ENCODE results near the gene JUNB.

JUNB gene

DNA sequence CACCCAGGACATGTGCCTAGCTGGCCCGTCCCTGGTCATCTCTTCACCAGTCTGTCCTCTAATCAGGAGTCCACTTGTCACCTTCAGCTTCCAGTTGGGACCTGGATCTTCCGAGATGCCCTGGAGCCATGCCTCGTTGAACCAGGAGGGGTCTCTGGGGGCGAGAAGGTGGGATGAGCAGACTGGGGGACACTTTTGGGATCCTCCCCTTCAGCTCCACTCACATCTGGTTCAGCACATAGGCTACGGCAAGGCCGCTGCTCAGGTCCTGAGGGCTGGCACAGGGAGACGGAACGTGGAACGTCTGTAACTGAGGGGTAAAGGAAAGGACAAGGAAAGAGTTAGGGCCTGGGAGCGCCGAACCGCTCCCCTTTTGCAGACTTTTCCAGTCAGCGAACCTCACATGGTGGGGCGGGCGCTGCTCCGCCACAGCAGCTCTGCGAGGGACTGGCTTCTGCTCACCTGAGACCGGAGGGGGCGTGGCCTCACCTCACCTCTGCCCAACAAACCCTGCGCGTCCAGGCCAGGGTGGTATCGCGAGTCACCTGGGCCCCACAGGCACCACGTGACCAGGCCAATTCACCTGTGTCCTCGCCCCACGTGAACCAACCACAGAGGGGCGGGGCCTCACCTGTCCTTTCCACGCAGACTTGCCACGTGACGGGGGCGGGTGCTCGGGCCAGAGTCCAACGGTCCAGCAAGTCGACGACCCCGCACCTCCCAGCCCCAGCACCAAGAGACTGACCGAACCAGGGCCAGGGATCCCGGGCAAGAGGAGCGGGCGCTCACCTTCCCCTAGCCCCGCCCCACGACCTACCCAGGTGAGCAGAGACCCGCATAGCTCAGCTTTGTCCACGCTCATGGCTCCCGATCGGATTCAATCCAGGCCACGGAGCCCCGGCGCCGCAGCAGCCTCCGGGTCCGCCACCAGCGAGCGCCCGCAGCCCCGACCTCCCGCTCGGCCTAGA is 16.4 kb upstream of the JUNB start, which contains the start of gene HOOK2:
HOOK2 (minus strand) TSS at position 965 of the 968 bp plus-strand sequence; CDS start at position 862, 103 bp downstream.
- peak; percentile 59 to 73 for DNase-seq

GRCh38 chr19:12777217-12778016 is 13.9 kb upstream of the JUNB start:
- DNase-seq = peak; percentile 77 to 86

DNA sequence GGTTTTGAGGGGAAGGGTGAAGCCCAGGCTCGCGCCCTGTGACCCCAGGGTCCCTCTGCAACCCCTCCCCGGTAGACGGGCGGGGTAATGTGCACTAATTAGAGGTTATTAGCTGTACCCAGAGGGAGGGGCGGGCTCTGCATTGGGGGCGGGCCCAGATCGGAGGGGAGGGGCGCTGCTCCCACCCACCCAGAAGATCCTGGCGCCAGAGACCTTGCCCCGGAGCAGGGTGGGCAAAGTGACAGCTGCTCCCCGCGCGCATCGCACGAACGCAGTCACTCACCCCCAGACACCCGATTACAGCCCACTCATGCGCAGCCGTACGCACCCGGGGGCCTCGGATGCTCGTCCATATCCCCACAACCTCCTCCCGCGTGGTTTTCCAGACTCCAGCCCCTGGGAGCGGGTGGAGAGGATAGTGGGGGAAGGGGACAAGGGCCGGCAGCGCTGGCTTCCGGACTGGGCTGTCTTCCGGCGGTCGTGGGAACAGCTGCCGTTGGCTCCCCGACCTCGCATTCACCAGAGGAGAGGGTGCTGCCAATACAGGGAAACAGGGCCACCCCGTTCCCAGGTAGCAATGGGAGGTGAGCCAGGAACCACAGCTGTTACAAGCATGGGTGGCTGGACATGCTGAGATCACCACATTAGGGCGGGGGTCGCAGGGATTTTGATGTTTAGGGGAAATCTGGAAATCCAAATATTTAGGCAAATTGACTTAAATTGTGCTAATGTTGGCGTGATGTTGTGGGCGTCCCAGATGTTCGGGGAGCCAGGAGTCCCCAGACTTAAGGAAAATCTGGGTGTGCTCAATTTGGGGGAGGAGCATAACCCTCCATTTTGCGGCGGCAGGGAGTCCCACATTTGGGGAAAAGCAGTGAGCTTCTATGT is 13.0 kb upstream of the JUNB start:
- peak; percentile 55 to 60 for DNase-seq

GRCh38 chr19:12778905-12779161 is 12.5 kb upstream of the JUNB start:
- no peak for DNase-seq

DNA sequence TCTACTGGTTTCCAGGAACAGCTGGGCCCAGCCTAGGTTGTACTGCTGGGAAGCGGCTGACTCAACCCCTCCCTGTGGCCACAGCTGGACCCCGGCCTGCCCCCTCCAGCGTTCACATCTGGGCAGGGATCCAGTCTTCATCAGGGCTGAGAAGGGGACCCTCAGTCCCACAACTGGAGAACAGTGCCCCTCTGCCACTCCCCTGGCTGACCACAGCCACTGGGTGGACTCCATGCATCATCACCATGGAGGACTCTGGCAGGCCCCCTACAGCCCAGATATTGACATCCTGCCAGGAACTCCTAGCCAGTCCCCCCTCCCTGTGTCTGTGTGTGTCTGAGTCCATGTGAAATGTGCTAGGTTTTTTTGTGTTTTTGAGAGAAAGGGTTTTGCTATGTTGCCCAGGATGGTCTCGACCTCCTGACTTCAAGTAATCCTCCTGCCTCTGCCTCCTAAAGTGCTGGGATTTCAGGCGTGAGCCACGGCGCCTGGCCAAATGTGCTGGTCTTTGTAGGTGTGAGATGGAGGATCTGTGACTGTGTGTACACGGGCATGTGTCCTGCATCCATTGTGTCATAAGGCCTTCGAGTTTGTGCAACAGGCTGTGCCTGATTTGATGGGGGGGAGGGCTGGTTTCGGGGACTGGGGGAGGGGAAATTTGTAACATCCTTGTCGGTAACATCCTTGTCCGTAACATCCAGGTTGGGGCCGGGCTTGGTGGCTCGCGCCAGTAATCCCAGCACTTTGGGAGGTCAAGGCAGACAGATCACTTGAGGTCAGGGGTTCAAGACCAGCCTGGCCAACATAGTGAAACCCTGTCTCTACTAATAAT is 11.9 kb upstream of the JUNB start:
- DNase-seq = no peak

DNA sequence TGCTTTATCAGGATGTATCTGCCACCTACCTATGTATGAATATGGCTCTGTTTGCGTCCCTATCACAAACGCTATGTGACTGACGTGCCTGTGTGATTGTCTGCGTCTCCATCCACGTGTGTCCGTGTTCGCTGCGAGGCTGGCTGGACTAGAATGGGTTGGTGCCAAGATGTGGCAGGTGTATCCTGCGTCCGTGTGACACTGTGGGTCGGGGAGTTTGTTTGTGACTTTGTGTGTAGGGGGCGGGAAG is 9.2 kb upstream of the JUNB start:
- DNase-seq = no peak

- DNase-seq = peak; percentile 94 to 95
Observed at GRCh38 chr19:12782424-12783290, 8.6 kb upstream of the JUNB start.

DNA sequence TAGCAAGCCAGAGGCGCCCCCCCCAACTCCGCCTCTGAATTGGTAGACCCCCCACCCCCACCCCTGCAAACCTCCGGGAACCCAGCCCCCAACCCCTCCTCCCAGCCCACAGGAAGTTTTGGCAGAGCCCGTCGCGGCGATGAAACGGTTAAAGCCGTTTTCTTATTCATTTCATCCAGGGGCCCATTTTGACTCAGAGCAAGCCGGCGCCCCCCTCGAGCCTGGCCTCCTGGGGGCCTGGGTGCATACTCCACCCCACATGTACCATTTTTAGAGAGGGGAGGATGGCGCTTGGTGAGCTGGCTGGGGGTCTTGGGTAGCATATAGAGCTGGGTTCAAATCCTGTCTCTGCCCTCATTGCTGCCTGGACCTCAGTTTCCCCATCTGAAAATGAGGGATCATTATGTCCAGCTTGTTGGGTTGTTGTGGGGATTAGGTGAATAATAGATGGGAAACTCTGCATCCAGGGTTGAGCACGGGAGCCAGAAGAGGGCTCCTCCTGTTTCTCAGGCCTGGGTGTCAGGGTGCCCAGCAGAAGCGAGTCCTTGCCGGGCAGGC is 7.9 kb upstream of the JUNB start:
- peak in 1 of 2 donors; percentile 51 for DNase-seq

DNA sequence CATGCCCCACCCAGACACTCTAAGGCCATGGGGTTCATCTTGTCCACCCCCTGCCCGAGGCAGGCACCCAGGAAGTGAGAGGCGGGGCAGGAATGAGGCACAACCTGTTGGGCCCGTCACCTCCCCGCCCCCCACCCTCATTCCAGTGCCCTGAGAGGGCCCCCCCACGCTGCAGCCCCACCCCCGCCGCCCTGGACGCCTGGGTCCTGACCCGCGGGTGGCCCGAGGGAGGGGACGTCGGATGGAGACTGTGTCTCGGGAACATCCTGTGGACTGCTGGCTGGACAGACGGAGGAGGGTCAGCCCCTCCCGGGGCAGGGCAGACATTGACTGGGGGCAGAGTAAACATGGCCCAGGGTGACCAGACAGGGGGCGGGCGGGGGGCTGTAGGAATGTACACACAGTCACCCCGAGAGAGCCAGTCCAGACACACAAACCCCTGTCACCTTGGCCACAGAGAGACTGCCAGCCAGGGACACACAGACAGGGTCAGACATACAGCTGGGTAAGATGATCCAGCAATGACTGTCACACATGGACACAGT is 7.4 kb upstream of the JUNB start:
- peak; percentile 43 to 57 for DNase-seq

DNA sequence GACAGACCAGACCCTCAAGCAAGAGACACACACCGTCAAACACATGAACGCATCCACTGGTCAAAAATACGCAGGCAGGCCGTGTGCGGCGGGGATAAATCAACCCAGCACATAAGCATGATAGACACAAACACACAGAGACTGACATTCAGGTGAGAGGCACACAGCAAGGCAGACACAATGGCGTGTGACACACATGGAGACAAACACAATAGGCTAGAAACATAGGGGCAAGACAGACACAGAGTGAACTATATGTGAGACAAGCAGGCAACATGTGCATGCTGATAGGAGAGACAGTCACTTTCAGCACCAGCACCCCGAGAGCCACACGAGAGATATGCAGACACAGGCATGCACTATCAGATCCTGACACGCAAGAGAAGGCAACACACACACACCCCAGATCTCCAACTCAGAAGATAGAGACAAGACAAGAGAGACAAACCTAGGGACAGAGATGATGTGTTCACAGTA is 6.9 kb upstream of the JUNB start:
- DNase-seq = peak in 1 of 2 donors; percentile 52

DNA sequence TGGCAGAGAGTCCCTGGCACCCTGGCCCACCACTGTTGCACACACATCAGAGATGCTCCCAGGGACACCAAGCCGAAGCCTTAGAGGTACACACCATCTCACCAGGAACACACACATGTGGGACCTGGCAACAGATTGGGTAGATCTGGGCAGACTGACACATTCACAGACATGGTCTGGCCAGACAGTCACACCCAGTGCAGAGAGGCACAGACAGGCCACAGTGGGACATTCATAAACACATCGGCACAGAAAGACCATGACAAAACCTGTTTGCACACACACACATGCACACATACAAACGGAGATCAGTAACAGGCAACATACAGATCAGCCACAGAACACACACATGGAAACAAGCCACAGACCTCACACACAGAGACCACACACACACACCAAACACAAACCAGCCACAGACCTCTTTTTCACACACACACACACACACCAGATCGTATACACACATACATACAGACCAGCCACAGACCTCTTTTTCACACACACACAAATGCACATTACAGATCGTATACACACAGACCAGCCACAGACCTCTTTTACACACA is 6.3 kb upstream of the JUNB start:
- DNase-seq = peak; percentile 66 to 81

GRCh38 chr19:12785431-12786031 is 5.8 kb upstream of the JUNB start:
- peak; percentile 39 to 42 for DNase-seq

DNA sequence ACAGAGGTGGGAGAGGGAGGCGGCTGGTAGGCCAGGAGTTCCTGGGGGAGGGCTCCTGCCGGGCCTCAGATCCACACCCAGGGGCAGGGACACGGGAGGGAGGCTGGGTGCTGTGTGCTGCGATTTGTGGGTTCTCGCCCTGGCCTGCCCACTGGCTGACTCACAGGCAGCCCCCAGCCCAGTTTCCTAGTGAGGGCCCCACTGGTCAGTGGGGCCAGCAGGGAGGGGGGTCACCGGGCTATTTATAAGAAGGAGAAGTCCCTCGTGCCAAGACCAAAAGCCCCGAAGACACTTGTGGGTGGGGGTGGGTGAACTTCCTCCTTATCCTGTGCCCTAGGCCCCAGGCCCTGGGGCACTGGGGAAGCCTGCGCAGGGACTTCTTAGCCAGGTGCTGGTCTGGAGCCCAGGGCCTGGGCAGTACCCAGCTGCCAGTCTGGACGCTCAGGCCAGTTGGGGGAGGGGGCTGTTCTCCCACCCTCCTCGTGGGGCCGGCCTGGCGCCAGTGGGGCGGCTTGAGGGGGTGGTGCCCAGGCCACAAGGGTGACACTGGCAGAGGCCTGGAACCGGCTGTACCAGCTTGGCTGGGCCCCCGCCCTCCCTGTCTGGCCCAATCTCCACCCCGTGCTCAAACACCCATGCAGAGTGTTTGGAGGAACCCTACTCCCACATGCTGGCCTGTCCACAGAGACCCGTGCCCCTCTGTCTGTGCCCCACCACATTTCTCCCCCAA is 5.0 kb upstream of the JUNB start:
- DNase-seq = peak; percentile 55 to 82

GRCh38 chr19:12786952-12787351 is 4.3 kb upstream of the JUNB start:
- DNase-seq = no peak

GRCh38 chr19:12787458-12787857 is 3.8 kb upstream of the JUNB start:
- DNase-seq = no peak

DNA sequence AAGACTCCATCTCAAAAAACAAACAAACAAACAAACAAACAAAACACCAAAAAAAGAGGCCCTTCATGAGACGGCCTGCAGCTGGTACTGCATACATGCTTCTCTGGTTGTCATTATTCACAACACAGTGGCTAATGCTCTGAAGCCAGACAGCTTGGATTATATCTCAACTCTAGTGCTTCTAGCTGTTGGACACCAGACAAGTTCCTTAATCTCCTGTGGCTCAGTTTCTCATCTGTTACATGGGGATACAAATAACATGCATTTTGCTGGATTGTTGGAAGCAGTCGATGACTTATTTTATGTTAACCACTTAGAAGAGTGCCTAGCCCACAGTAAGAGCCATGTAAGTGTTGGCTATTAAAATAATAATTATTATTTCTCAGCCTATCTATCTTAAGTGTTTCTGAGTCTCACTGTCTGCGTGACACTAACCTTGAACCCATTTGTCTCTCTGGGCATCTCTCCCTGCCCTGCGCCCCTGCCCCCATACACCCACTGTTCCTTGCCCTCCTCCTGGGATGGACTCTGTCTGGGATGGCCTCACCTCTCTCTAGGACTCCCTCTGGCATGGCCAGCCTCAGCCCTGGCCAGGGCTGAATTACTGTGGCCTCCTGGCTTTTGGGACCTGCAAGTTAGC is 3.1 kb upstream of the JUNB start:
- DNase-seq = no peak

DNA sequence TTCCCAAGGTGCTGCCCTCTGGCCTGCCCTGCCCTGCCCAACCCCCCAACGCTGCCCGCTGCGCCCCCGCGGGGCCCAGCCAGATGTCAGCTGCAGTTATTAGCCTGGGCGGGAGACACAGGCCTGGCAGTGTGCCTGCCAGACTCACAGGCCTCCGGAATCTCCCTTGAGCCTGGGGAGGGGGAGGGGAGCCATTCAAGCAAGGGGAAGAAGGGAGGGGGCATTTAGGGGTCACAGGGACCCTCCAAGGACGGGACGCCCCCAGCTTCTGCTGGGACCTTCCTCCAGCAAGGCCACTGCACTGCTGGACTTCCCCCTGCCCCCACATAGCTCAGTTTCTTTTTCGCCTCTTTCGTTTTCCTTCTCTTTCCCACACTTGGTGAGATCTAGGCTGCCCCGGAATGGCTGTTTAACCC is 2.6 kb upstream of the JUNB start:
- peak; percentile 82 to 85 for DNase-seq
